Epithelial cell of prostate (primary cell): ENCODE results near the gene TMEM201.
"Not testable (repeated sequence)": the region's sequence is repeated elsewhere in the genome, so short reads cannot be mapped to it uniquely, and the experiment has no call there.

Experiments
- DNase-seq: peaks from one replicate; pipeline ENCODE4 v3.0.0-alpha.2; 2011; ENCODE audit warnings: low read depth, low spot score
- H3K27ac ChIP-seq: fragments of 450-650 bp; 2 replicates; pipeline ENCODE4 v1.5.1; 2017; ENCODE audit warnings: mild to moderate bottlenecking

TMEM201 gene, protein sequence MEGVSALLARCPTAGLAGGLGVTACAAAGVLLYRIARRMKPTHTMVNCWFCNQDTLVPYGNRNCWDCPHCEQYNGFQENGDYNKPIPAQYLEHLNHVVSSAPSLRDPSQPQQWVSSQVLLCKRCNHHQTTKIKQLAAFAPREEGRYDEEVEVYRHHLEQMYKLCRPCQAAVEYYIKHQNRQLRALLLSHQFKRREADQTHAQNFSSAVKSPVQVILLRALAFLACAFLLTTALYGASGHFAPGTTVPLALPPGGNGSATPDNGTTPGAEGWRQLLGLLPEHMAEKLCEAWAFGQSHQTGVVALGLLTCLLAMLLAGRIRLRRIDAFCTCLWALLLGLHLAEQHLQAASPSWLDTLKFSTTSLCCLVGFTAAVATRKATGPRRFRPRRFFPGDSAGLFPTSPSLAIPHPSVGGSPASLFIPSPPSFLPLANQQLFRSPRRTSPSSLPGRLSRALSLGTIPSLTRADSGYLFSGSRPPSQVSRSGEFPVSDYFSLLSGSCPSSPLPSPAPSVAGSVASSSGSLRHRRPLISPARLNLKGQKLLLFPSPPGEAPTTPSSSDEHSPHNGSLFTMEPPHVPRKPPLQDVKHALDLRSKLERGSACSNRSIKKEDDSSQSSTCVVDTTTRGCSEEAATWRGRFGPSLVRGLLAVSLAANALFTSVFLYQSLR

GRCh38 chr1:9588551-9589143 is at the start of gene TMEM201:
TMEM201 (plus strand) TSS chr1:9588911; CDS start chr1:9588931, 20 bp downstream.
- no peak within 1 kb of the TSS for H3K27ac ChIP-seq
- peak; percentile 22 for DNase-seq

DNA sequence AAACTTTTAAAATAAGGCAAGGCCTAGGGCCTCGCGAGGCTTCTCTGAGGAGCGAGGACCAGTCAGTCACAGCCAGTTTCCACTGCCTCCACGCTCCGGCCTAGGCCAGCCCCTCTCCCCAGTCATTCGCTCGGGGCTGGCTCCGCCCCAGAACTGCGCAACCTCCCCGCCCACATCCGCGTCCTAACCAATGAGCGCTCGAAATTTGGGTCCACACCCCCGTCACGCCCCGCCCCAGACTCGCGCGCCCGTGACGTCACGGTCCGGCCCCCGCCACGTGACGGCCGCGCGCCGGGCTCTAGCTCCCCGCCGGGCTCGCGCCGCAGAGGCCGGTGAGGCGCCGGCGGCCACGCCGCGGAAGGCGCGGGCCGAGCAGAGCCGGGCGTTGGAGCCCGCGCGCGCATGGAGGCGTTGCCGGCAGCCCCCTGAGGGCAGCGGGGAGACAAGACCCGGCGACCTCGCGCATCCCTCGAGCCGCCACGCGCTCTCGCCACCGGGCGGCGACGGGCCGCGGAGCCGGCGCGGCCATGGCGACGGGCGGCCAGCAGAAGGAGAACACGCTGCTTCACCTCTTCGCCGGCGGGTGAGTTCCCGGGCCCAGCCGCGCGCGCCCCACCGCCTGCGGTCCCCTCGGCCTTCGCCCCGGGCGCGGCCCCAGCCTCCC is 49.4 kb upstream of the TMEM201 start, which contains the start of gene SLC25A33:
SLC25A33 (plus strand) TSS at position 301 of the 664 bp plus-strand sequence; CDS start at position 528, 227 bp downstream.
- peak within 1 kb of the TSS; percentile 64 for H3K27ac ChIP-seq
- DNase-seq = peak; percentile 73

GRCh38 chr1:9539829-9540550 is 48.7 kb upstream of the TMEM201 start:
- H3K27ac ChIP-seq = peak overlapping the region; percentile 64
- no peak for DNase-seq

DNA sequence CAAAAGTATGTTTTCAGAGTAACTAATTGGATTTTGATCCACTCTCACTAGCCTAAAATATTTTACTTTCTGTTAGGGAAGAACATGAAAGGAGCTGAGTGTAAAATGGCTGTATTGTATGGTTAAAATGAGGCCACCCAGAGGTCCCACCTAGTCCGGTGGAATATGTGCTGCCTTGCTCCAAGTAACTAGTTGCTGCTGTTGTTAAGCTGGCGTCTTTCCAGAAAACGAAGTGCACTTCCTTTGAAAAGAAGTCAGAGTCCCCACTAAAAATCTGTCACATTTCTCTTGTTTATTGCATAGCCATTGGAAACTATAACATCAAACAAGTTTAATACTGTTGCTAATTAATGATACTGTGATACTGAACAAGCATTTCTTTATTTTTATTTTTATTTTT is 46.3 kb upstream of the TMEM201 start:
- no peak for DNase-seq
- H3K27ac ChIP-seq = no peak overlapping the region

- DNase-seq = no peak
- no peak overlapping the region for H3K27ac ChIP-seq
Measured at GRCh38 chr1:9544926-9545325, 43.8 kb upstream of the TMEM201 start.

DNA sequence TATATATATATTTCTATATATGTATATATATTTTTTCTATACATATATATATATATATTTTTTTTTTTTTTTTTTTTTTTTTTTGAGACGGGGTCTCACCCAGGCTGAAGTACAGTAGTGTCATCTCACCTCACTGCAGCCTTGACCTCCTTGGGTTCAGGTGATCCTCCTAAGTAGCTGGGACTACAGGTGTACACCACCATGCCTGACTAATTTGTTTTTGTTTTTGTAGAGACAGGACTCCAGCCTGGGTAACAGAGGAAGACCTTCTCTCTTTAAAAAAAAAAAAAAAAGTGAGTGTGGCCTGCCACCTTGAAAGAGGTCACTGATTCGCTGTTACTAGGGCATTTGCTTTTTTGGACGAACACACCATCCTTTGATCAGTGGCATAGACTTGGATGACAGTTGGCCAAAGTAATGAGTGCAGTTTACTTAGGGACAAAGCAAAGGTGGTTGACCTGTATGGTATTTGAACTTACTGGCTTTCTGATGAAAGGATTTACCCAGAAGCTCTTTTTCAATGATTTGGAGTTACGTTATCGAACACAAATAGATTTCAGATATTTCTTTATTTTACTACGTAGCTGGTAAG is 38.7 kb upstream of the TMEM201 start:
- H3K27ac ChIP-seq = no peak overlapping the region
- DNase-seq = no peak

- H3K27ac ChIP-seq = no peak overlapping the region
- no peak for DNase-seq
Measured at GRCh38 chr1:9551984-9552383, 36.7 kb upstream of the TMEM201 start.

DNA sequence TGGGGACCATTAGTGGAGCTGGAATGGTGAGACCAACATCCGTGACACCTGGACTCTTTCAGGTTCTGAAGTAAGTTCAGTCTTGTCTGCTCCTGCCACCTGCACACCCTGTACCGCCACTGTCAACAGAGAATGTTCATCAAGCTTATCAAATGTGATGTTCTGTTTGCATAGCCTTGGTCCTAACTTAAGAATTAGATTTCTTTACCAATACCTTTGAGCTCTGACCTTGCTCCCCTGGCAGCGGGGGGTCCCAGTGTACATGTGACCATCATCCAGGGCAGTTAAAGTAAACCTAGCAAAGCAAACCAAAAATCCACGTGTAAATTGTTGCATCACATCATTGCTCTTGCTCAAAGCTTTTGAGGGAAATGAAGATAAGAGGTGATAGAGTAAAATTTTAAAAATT is 35.0 kb upstream of the TMEM201 start:
- H3K27ac ChIP-seq = no peak overlapping the region
- no peak for DNase-seq

DNA sequence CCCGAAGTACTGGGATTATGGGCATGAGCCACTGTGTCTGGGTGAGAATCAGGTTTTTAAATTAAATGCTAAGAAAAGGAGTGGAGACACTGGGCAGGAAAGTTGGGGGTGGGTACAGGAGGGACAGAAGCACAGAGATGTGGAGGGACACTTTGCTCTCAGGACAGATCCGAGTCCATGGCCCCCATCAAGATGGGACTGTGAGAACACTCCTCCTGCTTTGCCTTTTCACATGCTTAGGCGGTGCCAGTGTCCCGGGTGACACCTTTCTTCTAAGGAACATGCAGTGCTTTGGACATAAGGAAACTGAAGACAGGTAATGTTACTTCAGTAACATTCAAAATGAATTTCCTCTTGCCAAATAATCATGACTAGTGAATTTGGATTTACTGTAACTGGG is 32.8 kb upstream of the TMEM201 start:
- H3K27ac ChIP-seq = no peak overlapping the region
- DNase-seq = no peak

DNA sequence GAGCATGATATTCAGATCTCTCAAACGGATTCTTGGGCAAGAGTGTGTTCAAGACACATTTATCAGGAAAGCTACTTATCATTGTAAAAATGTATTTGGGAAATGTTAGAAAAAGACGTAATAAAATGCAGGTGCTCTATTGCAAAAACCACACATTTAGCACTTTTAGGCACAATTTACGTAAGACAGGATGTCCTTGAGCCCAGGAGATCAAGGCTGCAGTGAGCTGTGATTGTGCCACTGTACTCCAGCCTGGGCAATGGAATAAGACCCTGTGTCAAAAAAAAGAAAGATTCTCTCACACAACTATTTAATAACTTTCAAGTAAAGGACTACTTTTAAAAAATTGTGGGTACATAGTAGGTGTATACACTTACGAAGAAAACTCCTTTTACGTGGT is 31.1 kb upstream of the TMEM201 start:
- no peak for DNase-seq
- no peak overlapping the region for H3K27ac ChIP-seq

DNA sequence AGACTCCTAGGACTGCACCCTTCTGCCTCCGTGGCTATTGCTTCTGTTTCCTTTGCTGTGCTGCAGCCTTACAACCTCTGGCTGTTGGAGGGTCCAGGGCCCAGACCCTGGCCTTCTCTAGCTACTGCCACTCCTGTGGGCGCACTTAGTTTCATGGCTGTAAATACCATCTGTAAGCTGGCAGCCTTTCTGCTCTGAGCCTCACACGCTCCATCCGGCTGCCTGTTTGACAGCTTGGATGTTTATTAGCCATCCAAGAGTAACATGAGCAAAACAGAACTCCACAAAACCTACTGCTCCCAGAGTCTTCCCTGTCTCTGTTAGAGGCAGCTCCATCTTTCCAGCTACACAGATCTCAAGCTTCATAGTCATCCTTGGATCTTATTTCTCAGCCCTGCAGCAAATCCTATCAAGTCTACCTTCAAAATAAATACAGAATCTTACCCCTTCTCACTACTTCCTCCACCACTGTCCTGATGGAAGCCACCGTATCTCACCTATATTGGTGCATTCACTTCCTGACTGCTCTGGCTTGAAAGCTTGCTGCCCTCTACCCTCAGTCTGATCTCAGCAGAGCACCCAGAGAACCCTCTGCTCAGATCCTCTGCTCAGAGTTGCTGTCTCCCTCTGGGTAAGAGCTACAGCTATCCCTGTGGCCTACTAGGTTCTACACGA is 30.3 kb upstream of the TMEM201 start:
- DNase-seq = no peak
- H3K27ac ChIP-seq = no peak overlapping the region

DNA sequence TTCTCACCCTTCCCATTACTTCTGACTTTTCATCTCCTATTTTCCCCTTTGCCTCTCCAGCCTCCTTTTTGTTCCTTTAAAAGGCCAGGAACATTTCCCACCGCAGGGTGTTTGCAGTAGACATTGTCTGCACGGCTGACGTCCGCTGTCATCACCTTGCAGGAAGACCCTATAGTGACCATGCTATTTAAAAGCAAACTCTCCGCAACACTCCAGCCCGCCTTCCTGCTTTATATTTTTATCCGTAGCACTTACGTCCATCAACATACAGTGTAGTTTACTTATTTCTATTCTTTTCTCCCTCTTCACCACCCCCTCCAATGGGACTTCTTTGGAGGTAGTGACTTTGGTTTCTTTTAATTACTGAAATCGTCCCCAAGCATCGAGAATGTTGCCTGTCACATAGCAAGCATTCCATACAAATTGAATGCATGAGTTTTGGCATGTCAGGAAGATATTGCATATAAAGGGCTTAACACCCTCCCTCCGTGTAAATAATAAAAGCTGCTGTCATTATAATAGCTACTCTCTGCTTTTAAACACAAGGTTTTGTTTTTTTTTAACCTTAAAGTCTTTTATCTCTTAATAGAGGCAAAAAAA is 29.7 kb upstream of the TMEM201 start:
- no peak overlapping the region for H3K27ac ChIP-seq
- no peak for DNase-seq

DNA sequence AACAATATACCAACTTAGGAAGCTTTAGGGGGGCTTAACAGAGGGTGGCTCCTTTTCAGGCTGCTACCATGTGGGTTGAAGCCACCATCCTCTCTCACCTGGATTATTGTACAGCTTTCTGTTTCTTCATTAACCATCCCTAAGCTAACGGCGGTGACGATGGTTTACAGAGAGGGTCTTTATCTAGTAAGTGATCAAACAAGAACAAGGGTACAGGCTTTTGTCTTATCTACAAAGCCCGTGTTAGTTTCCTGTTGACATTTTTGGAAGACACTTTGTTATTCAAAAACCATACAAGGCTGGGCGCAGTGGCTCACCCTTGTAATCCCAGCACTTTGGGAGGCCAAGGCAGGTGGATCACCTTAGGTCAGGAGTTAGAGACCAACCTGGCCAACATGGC is 29.0 kb upstream of the TMEM201 start:
- no peak overlapping the region for H3K27ac ChIP-seq
- no peak for DNase-seq

DNA sequence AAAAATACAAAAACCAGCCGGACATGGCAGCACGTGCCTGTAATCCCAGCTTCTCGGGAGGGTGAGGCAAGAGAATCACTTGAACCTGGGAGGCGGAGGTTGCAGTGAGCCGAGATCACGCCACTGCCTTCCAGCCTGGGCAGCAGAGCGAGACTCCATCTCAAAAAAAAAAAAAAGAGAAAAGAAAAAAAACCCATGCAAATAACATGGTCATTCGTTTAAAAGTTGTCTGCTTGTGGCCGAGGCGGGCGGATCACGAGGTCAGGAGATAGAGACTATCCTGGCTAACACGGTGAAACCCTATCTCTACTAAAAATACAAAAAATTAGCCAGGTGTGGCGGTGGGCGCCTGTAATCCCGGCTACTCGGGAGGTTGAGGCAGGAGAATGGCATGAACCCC is 28.6 kb upstream of the TMEM201 start:
- H3K27ac ChIP-seq, DNase-seq: not testable (repeated sequence)

DNA sequence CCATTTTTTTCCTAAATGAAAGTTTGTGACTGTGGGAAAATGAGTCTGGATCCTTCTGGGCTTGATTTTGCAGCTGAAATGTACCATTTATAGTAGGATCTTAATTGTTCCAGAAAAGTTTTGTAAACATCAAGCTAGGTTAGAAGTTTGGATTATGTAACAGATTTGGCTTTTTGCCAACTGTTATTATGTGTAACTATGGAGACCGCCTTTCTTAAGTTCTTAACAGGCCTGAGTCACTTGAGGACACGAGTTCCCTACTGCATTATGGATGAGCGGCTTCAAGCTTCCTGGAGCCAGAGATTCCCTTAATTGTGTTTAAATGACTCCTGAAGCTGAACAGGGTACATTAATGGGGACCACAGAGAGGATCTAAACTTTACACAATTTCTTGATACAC is 27.3 kb upstream of the TMEM201 start:
- no peak overlapping the region for H3K27ac ChIP-seq
- DNase-seq = peak; percentile 80

- H3K27ac ChIP-seq = no peak overlapping the region
- no peak for DNase-seq
Measured at GRCh38 chr1:9569267-9569666, 19.4 kb upstream of the TMEM201 start.

GRCh38 chr1:9570886-9571529 is 17.7 kb upstream of the TMEM201 start:
- DNase-seq, H3K27ac ChIP-seq: not testable (repeated sequence)

- no peak overlapping the region for H3K27ac ChIP-seq
- no peak for DNase-seq
Measured at GRCh38 chr1:9573723-9574122, 15.0 kb upstream of the TMEM201 start.
